ENCODE results near the gene CTDNEP1.
A peak's percentile ranks its signal among the peaks of the same experiment; 100 is the strongest.

Gene CTDNEP1

DNA sequence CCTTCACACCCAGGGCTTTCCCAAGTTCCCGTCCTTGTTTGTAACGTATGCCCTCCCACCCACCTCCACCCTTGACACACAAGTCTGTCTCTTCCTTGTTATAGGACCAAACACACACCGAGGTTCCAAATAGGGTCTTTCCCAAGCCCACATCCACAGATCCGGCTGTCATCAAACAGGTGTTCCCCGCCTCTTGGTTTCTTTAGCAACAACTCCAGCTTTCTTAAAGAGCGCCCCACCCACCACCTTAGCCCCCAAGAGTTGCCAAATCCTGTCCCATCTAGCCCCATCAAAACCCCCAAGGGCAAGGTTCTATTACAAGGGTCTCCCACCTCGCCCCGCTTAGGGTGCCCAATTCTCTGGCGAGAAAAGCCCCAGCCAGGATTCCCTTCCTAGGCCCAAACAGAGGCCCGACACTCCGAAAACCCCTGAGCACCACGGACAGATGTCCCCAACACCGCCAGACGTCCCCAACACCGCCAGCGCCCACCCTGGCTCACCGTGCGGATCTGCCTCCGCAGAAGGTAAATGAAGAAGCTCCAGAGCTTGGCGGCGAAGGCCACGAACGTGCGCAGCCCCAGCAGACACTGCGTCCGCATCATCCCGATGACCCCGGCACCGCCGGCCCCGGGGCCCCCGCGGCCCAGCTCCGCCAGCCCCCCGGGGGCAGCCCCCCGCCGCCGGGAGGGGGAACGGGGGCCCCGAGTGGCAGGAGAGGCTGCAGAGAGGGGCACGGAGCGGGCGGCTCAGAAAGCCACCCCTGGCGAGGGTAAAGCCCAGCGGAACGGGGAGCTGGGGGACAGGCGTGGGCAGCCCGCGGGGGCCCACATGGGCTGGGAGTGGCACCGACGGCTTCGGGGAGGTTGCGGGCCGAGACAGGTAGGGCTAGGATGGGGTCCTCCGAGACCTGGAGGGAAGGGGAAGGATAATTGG is 573 bp downstream of the CTDNEP1 start:
- intact Hi-C loops (cut with DNase I): loop anchor here (1.0 kb wide), 1 partner anchor 8 kb away; no protein-coding TSS in a partner anchor
- DNase-seq: peak in 2 of 10 donors; percentile 61 to 77

DNA sequence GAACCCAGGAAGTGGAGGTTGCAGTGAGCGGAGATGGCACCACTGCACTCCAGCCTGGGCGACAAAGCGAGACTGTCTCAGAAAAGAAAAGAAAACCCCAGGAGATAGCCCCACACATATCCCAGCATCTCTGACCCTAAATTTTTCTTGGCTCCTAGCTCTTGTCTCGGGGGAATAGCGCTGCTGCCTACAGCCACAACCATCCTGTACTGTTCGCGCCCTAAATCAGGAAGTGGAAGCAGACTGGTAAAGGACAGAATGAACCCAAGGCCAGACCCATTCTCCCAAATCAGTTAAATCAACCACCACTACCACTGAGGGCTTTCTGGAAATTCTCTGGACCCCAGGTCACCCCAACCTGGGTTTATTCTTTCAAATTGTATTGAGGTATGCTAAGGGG is 1.7 kb downstream of the CTDNEP1 start:
- peak in 3 of 10 donors; percentile 8 to 22 (median 18) for DNase-seq
- intact Hi-C loops (cut with DNase I): no loop called here

DNA sequence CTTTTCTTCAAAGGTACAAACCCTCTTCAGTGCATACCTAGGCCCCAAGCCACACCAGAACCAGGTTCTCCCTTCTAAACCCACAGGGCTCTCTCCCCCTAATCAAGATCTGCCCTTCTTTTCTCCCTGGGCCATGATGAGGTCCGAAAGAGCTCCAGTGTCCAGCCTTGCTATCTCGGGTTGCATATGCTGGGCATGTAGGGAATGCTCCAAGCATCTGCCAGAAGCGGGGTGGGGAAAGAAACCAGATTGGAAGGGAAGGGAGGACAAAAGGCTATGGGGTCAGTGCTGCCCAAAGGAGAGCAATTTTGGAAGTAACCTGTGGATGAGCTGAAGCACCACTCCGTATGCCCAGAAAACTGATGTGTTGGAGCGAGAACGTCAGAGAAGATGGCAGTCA is 2.3 kb downstream of the CTDNEP1 start:
- intact Hi-C loops (cut with DNase I): no loop called here

DNA sequence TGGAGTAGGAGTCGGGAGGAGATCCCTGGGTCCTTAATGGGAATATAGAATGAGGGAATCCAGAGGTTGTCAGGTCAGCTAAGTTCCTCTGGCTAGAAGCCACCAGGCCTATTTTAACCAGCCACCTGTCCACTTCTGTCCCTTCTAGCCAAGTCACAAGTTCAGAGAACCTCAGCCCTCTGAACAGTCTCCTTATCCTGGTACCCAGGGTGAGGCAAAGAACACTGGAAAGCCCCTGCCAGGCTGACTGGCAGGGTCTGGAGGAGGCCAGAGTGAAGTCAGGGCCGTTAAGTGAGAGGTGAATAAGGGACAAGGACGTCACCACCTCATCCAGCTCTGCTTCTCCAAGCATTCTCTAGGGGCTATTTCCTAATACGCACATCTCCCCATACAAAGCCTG is 2.7 kb downstream of the CTDNEP1 start:
- DNase-seq: peak in 3 of 10 donors; percentile 2 to 9 (median 8)
- intact Hi-C loops (cut with DNase I): no loop called here

More for the DNA sequence above, 2.3 kb downstream of the CTDNEP1 start:
- DNase-seq: peak in 2 of 10 donors; percentile 0 to 4

DNA sequence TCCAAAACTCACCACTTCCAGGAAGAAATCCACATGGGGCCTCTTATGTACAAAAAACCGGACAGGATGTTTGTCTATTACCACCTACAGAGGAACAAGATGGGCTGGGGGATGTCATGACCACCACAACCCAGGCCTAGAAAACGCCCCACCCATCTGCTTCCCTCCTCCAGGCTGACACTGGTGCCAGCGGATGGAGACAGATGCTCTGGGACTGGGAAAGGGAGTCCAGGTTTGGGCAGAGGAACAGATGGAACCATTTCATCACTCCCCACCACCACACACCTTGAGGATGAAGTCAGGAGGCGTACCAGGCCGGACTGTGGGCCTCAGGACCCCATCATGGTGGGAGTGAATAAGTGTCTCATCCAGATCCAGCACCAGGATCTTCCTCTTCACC is 4.8 kb downstream of the CTDNEP1 start:
- intact Hi-C loops (cut with DNase I): no loop called here
- peak in 2 of 10 donors; percentile 41 to 63 for DNase-seq

DNA sequence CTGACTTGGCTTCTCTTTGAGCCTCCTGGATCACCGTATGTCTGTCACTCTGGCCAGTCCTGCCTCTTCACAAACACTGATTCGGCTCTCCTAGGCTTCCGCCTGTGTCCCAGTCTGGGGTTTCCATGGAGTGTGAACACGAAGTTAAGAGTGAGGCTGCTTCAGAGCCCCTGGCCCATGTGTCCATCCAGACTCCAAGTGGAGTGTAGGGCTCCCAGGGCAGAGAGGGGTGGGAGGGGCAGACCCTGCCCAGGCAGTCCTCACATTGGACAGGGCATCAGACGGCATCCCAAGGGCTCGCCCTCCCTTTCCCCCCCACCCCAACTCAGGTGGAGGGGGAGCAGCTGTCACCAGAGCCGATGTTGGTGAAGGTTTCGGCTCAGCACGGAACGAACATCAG is 7.7 kb downstream of the CTDNEP1 start:
- DNase-seq: peak in 2 of 10 donors; percentile 34 to 64
- intact Hi-C loops (cut with DNase I): loop anchor here (1.0 kb wide), 1 partner anchor 7 kb away; the partner anchor contains the start of gene CTDNEP1

DNA sequence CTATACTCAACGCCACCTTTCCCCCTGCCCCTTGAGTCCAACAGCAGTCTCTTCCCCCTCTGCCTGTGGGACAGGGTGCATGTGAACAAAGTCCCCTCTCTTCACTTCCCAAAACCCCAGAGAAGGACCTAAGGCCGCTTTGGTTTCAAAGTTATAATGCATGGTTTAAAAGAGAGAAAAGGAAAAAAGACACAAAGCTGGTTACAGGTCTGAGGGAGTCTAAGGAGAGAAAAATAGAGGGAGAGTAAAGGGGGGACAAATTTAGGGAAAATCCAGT is 8.1 kb downstream of the CTDNEP1 start:
- DNase-seq: no peak
- intact Hi-C loops (cut with DNase I): loop anchor here (1.0 kb wide), 1 partner anchor 8 kb away; the partner anchor contains the start of gene CTDNEP1

DNA sequence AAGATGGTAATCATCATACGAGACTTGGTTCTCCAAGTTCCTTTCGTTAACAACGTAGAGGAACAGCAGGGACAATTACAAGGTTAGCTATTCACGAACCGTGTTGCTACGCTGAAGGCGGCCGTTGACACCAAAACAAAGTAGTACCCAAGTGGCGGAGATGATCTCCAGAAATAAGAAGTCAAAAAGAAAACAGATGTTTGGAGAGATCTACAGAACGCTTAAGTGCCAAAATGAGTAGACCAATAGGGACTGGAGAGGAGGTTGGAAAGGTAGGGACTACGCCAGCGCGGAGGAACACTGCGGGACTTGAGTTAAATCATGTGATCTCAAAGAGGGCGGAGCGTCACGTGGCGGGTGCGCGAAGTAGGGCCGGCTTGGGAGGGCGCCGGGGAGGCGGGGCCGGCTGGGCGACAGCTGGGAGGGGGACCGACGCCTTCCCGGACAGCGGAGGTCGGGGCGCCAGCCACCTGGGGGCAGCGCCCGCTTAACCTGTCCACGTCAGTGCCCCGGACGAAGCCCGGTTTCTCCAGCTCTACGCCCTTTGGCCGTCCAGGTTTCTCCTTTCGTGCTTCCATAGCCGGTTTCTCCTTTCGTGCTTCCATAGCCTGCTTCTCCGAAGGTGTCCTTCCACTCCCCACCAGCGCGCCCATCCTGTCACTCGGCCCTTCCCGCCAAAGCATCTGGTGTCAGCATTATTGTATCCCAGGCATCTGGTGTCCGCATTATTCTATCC is 8.6 kb downstream of the CTDNEP1 start:
- peak; percentile 89 to 99 (median 92) for DNase-seq
- intact Hi-C loops (cut with DNase I): loop anchor here (1.0 kb wide), 1 partner anchor 8 kb away; the partner anchor contains the start of gene CTDNEP1

DNA sequence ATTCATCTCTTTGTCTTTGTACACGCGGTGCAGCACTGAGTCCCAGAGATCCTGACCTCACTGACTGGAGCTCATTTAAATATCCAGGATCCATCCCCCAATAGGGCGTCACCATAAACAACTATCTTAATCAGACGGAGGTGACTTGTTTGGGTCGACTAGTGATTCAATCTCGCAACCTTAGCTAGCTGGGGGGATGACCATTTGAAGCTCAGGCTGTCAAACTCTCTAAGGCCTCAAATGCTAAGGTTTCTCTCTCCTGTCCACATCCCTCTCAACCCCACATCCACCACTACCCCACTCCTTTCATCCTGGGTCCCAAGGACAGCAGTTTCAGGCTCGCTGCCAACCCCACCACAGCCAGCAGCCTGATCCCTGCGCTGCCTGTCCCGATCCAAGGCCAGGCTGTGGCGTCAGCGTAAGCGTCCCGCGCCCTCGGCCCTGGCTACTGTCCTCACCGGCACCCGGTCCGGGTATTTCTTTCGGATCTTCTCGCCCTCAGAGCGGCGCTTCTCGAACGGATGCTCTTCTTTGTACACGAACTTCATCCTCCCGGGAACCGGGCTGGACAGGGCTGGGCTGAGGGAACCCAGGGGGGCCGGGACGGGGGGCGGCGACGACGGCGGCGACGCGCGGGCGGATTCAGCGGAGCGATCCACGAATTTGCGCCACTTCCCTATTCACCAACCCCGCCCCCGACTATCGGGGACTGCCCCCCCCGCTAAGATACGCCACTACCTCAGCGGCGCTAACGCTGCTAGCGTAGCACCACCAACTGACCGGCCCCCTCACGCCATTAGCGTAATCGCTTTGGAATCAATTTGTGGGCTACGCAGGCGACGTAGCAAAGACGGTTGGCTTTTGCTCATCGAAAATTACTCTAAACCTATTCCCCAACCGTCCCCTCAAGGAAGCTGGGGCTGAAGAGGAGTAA is 9.5 kb downstream of the CTDNEP1 start, which contains the start of gene GABARAP:
Gene GABARAP (minus strand): TSS at position 667 of the 934 bp plus-strand sequence. CDS start 119 bp downstream, at position 548.
- DNase-seq: peak; percentile 89 to 98 (median 94)
- intact Hi-C loops (cut with DNase I): no loop called here

DNA sequence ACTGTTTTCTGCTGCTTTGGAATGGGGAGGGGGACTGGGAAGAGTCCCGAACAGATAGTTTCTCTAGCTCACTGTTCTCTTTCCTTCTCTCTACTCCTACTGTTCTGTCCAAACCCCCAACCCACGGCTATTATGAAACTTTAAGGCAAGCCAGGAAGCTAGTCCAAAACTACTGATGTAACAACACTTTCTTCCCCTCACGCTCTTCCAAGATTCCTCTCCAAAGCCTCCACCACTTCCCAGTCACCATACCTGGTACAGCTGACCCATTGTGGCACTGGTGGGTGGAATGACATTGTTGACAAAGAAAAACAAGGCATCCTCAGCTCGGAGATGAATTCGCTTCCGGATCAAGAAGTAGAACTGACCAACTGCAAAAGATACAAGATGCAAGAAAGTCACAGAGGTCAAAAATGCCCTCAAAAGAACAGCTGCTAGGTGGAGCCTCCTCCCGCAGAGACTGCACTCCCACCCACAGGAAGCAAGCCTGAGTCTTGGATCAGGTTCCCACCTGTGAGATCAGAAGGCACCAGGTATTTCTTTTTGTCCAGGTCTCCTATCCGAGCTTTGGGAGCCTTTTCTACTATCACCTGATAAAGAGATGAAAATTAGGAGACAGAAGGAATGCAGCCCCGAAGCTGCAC is 10.3 kb downstream of the CTDNEP1 start:
- intact Hi-C loops (cut with DNase I): no loop called here
- DNase-seq: no peak

DNA sequence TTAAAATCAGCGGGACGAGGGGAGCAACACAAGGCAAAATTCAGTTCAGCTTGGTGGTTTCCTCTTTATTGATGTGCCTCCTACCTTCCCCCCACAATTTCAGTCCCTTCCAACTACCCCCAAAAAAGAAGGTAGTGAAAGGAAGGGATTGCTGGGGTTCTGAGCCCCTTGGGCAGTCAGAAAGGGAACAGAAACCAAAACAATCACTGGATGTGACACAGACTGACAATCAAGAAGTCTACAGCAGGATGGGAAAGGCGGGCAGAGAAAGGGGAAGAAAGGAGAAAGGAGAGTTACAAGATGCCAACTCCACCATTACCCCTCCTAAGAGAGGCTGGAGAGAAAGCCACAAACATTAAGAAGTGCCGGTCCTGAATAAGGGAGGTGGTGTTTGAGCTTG is 11.2 kb downstream of the CTDNEP1 start:
- DNase-seq: peak in 1 of 10 donors; percentile 25
- intact Hi-C loops (cut with DNase I): no loop called here

DNA sequence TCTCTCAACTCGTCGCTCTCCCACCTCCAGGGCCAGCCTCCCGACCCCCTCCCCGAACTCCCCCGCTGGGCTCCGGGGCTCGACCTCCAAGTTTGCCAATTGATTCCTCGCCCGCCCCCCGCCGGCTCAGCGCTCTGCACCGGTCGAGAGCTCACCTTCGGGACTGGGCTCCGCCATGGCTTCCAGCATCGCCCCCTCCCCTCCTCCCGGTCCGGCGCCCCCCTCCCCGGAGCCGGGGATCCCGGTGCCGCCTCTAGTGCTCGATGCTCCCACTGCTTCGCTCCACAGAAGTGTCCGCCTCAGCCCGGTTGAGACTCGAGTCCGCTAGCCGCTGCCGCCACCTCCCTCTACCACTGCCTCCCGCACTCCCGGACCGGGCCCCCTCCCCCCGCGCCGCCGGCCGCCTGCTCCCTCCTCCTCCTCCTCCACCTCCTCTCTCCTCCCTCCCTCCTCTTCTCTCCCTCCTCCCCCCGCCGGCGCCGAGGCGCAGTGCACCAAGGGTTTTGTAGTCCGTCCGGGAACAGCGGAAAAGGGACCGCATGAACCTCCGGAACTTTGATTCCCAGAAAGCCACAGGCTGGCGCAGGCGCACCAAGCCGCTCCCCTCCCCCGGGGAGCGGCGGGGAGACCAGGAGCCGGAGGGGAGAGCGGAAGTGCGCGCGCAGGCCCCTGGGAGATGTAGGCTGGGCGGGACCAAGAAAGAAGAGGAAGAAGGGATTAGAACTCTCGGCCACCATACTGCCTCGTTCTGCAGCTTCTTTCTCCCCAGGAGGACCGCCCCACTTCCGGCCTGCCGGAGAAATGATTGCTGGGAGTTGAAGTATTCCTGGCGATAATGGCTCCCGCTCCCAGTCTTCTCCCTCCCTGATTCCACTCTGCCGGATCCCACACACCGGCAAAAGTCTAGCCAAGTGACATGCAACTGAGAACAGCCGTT is 12.2 kb downstream of the CTDNEP1 start, which contains the start of gene PHF23:
Gene PHF23 (minus strand): TSS at position 367 of the 937 bp plus-strand sequence. CDS start 178 bp downstream, at position 189.
- peak; percentile 97 to 100 (median 99) for DNase-seq
- intact Hi-C loops (cut with DNase I): no loop called here

DNA sequence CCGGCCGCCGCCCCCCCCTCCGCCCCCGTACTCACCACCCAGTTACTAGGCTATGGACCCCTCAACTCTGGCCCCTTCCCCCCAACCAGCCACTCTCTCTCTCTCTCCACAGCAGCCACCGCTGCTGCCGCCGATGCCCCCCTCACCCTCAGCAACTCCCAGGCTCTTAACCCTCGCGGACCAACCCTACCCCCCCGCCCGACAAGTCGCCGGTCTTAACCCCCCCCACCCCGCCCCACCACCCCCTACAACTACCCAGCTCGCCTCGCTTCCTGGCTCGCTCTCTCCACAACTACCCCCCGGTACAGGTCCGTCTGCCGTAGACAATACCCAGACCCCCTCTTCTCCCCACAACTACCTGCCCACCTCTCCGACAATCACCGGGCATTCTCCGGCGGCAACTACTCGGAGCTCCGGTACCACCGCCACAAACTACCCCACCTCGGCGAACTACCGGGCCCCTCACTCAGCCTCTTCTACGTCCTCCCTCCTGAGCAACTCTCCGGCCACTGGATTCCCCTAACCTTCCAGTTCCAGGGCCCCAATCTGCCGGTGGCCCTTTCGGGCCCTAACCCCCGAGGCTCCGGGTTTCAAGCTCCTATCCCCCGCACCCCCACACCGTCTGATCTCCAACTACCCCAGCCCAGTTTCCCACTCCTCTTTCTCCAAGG is 13.0 kb downstream of the CTDNEP1 start:
- intact Hi-C loops (cut with DNase I): no loop called here

DNA sequence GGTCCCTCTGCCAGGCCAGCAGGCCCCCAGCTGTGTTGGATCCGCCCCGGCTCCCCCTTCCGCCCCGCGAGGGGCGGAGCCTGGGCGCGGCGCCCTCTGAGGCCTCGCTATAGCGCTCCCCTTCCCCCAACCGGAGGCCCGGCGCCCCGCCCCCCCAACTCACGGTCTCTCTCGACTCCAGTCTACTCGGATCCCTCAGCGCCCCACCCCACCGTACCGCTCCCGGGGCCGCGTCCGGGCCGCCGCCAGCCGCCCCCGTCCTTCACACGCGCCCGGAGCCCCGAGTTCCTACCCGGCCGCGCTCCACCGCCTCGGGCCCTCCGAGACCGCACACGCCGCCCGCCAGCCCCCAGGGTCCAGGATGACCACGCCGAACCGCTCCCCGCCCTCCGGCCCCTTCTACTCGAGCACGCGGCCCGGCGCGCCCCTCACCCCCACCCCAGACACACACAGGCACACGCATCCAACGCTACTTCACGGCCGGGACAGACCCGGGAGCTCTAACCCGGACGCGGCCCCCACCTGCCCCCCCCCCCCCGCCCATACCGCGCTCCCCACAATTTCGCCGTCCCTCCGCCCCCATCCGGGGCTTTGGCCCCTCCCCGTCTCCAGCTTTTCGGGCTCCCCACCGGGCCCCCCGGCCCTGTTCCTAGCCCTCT is 13.6 kb downstream of the CTDNEP1 start:
- intact Hi-C loops (cut with DNase I): no loop called here
- peak; percentile 56 to 91 (median 62) for DNase-seq

More for the DNA sequence above, 13.0 kb downstream of the CTDNEP1 start:
- peak in 3 of 10 donors; percentile 70 to 81 (median 80) for DNase-seq

DNA sequence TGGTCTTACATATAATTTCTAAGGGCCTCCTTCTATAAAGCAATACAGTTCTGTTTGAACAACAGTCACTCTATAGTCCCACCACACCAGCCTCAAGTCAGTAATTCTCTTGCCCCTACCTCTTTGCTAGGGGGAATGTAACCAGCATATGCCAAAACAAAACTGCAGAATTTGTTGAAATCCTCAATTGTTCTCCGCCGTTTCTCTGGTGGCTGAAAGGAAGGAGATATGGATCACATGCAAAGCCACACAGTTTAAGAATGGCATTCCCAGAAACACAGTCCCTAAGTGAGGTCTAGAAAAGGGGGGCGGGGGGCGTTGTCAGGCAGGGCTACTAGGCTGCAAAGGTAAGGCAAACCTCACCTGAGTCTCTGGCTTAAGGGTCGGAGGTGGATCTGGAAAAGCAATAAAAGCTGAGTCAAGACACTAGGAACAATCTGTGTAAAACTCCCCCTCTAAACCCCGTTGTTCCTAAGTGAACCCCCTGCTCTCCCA is 14.2 kb downstream of the CTDNEP1 start:
- intact Hi-C loops (cut with DNase I): no loop called here
- DNase-seq: peak in 1 of 10 donors; percentile 2

DNA sequence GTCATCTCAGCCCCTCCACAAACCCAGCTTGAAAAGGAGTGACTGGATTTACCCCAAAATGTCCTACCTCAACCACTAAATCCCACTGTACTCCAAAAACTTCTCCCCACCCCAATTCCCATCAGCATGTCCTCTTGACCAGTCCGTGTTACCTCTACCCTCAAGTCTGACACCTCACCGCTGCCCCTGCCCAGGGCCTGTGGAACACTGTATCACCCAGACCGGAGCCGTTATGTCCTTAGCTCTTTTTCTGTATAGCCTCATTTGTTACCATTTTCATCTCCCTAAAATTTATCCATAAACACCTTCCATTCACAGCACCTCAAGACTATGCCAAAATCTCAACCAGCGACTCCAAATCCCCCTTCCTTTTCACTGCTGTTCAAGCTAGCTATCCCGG is 14.7 kb downstream of the CTDNEP1 start:
- intact Hi-C loops (cut with DNase I): no loop called here
- peak in 3 of 10 donors; percentile 7 to 64 (median 20) for DNase-seq

All from posterior cingulate gyrus (tissue), 11 donors.